NT2/D1 (cell line): ENCODE data around the gene CEBPB.
"Not testable (repeated sequence)": the region's sequence is repeated elsewhere in the genome, so short reads cannot be mapped to it uniquely, and the experiment has no call there.

ENCODE experiments used
- DNase-seq: peaks from one replicate; pipeline ENCODE4 v3.0.0-alpha.2; 2011; ENCODE audit warnings: low read depth, low spot score
- H3K27me3 ChIP-seq: 2 replicates; pipeline ENCODE4 v1.6.0; 2011; ENCODE audit warnings: mild to moderate bottlenecking; ENCODE audit not compliant: insufficient read length, insufficient read depth
- H3K36me3 ChIP-seq: 2 replicates; pipeline ENCODE4 v1.6.1; 2011; ENCODE audit warnings: mild to moderate bottlenecking, low read length, mixed read lengths; ENCODE audit not compliant: insufficient read depth, insufficient read length
- H3K4me1 ChIP-seq: 2 replicates; pipeline ENCODE4 v1.5.1; 2011; ENCODE audit not compliant: insufficient read depth, insufficient read length
- H3K4me3 ChIP-seq: 2 replicates; pipeline ENCODE4 v1.5.1; 2011; ENCODE audit warnings: low read depth; ENCODE audit not compliant: insufficient read length
- H3K9ac ChIP-seq: 2 replicates; pipeline ENCODE4 v1.6.0; 2011; ENCODE audit warnings: low read depth; ENCODE audit not compliant: insufficient read length
- H3K9me3 ChIP-seq: 2 replicates; pipeline ENCODE4 v1.5.1; 2011; ENCODE audit warnings: mild to moderate bottlenecking, low read length; ENCODE audit not compliant: insufficient read depth
- SUZ12 ChIP-seq: IDR thresholded peaks from 2 replicates; pipeline ENCODE4 v1.6.1; 2011; ENCODE audit not compliant: insufficient read length, insufficient read depth; ENCODE audit errors: extremely low read depth
- YY1 ChIP-seq: IDR thresholded peaks from 2 replicates; pipeline ENCODE4 v1.6.1; 2011; ENCODE audit not compliant: insufficient read length, insufficient read depth
- ZNF274 ChIP-seq: IDR thresholded peaks from 2 replicates; pipeline ENCODE4 v1.6.1; 2011; ENCODE audit warnings: mild to moderate bottlenecking, low read depth, low read length

The CEBPB gene

DNA sequence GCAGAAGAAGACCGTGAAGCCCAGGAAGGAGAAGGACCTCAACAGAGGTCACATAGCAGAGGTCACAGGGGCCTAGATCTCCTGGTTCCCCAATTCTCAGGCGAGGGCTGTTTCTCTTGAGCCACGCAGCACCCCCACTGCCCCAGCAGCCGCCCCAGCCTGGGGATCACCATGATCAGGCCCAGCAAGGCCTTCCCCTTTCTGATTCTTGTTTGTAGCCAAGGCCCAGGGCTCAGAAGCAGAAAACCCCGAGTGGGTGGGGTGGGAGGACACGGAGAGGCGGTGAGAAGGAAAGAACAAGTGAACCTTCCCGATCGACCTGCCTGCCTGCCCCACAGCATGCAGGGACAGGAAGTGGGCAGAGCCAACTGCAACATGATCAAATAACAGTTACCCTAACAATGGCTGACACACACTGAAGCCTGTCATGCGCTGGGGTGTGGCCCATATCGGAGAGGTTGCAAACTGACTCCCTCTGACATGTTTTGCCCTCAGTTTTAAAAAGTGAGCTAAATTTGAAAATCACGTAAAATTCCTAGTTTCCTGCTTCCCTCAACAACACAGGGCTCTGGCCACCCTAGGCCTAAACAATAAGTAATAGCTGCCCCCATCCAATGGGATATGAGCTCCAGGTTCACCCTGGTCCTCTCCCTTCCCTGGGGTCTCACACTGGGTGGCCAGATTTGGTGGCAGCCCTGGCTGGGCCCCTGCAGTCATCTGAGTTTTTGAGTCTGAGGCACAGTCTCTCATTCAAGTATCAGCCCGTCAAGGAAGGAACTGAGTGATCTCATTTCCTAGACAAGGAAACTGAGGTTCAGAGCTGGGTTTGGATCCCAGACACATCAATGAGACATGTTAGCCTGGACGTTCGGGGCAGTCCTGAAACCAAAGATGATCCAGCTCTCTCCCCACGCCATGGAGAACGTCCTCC lies 43.6 kb upstream of the CEBPB start:
- Histone ChIP-seq H3K9me3 (no peaks in the 10 kb centered on the region), H3K4me1 (peaks cover 23% of the 10 kb centered on the region), H3K27me3 (no peaks in the 10 kb centered on the region), H3K36me3 (peaks cover 75% of the 10 kb centered on the region), H3K9ac (no peak overlapping the region), H3K4me3 (no peak overlapping the region)
- no peak for DNase-seq
- TF ChIP-seq YY1 (no peak), SUZ12 (no peak), ZNF274 (no peak)

DNA sequence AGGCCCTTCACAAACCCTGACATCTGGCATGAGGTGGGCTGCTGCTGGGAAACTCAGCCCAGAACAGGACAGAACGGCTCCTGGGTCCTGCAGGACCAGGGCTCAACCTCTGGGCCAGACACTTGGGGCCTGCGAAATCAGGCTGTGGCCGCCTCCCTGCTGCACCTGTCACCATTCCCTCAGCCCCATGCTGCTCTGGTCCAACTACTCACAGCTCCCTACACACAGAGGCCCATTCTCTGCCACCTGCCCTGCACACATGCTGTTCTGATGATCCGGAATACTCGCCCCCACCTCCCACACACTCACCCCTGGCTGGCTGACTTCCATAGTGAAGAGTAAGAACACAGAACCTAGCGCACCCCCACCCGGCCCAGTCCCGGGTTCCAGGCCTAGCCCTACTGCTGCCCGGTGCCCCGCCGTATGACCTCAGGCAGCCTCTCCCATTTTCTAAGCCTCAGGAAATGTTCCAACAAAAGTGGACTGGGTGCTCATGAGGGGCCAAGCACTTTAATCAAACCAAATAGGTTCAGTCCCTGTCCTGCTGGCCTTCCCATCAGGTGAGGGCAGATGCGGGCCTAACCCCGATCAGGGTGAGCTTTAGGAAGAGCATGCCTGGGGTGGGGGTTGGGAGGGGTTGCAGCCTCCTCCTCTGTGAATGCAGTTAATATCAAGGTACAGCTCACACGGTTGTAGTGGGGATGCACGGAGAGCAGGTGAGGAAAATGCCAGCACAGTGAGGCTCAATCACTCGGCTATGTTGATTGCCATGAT lies 41.0 kb upstream of the CEBPB start:
- H3K36me3 ChIP-seq = peaks cover 64% of the 10 kb centered on the region
- H3K9ac ChIP-seq = no peak overlapping the region
- H3K4me3 ChIP-seq = no peak overlapping the region

DNA sequence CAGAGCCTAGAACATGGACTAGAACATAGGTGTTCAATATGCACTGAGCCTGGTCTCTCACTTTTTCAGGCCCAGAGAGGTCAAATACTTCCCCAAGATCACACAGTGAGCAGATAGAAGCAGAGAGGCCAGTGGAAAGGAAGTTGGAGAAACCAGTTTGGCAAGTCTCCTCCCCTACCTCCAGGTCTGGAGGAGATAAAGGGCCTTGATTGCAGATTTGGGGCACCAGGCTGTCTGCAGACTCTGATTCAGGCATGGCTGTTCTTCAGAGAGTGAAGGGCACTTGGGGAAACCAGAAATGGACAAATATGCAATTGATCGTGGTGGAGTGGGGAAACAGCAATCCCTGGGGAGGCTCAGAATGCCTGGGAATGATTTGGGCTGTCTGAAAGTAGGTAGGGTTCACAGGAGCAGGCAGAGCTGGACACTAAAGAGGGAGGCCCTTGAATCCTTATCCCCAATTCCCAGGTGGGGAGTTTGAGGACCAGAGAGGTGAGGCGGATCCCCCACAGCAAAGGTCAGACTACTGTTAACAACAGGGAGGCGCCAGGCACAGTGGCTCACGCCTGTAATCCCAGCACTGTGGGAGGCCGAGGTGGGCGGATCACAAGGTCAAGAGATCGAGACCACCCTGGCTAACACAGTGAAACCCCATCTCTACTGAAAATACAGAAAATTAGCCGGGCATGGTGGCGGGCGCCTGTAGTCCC lies 39.4 kb upstream of the CEBPB start:
- DNase-seq = no peak
- H3K9ac ChIP-seq = no peak overlapping the region
- H3K27me3 ChIP-seq = no peaks in the 10 kb centered on the region
- H3K9me3 ChIP-seq = no peaks in the 10 kb centered on the region
- H3K4me1 ChIP-seq = peaks cover 26% of the 10 kb centered on the region
- H3K4me3 ChIP-seq = no peak overlapping the region
- peaks cover 58% of the 10 kb centered on the region for H3K36me3 ChIP-seq
- TF ChIP-seq YY1 (no peak), SUZ12 (no peak)

More for the DNA sequence above, 41.0 kb upstream of the CEBPB start:
- H3K9me3 ChIP-seq = no peaks in the 10 kb centered on the region
- no peak for DNase-seq
- H3K27me3 ChIP-seq = no peaks in the 10 kb centered on the region
- TF ChIP-seq ZNF274 (no peak), SUZ12 (no peak), YY1 (no peak)
- H3K4me1 ChIP-seq = peaks cover 27% of the 10 kb centered on the region

DNA sequence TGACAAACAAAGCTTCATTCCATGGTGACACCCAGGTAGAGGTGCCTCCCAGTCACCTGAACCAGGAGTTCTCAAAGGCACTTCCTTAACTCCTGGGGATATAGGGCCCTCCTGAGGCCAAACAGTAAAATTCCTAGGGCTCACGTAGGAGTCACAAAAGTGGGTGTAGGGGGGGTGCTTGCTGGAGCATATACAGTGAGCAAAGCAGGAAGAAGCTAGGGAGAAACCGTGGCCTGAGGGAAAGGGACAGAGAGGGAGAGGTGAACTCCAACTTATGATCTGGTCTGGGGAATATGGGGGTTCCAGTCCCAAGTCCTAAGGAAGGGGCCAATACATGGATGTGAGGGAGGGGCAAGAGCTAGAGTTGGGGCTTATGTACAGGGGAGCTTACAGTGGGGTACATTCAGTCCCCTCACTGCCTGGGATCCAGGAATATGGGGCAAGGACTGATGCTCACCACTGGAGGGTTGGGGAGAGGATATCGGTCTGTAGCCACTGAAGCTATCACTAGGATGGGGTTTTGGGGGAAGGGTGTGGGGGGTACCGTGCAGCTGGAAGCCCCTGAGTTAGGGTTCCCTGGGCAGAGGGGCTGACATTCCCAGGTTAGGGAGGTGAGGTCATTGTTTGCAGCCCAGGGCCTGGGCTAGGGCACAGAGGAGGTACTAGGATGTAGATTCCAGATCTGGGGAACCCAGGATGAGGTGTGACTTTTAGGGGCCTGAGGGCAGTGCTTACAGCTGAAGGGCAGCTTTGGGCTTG lies 38.1 kb upstream of the CEBPB start:
- no peaks in the 10 kb centered on the region for H3K27me3 ChIP-seq
- H3K9me3 ChIP-seq = no peaks in the 10 kb centered on the region
- H3K4me3 ChIP-seq = peak overlapping the region; percentile 95
- peak overlapping the region; percentile 97 for H3K9ac ChIP-seq
- peaks cover 20% of the 10 kb centered on the region for H3K4me1 ChIP-seq
- no peak for DNase-seq
- peaks cover 46% of the 10 kb centered on the region for H3K36me3 ChIP-seq
- TF ChIP-seq YY1 (no peak), SUZ12 (no peak), ZNF274 (no peak)

- H3K9ac ChIP-seq = peak overlapping the region; percentile 97
- H3K27me3 ChIP-seq = no peaks in the 10 kb centered on the region
- peaks cover 20% of the 10 kb centered on the region for H3K4me1 ChIP-seq
- TF ChIP-seq YY1 = no peak
- TF ChIP-seq ZNF274 = no peak
- no peak for TF ChIP-seq SUZ12
- H3K9me3 ChIP-seq = no peaks in the 10 kb centered on the region
- DNase-seq = no peak
- H3K4me3 ChIP-seq = peak overlapping the region; percentile 95
- H3K36me3 ChIP-seq = peaks cover 41% of the 10 kb centered on the region
Measured at GRCh38 chr20:50153153-50153499, 37.5 kb upstream of the CEBPB start.

DNA sequence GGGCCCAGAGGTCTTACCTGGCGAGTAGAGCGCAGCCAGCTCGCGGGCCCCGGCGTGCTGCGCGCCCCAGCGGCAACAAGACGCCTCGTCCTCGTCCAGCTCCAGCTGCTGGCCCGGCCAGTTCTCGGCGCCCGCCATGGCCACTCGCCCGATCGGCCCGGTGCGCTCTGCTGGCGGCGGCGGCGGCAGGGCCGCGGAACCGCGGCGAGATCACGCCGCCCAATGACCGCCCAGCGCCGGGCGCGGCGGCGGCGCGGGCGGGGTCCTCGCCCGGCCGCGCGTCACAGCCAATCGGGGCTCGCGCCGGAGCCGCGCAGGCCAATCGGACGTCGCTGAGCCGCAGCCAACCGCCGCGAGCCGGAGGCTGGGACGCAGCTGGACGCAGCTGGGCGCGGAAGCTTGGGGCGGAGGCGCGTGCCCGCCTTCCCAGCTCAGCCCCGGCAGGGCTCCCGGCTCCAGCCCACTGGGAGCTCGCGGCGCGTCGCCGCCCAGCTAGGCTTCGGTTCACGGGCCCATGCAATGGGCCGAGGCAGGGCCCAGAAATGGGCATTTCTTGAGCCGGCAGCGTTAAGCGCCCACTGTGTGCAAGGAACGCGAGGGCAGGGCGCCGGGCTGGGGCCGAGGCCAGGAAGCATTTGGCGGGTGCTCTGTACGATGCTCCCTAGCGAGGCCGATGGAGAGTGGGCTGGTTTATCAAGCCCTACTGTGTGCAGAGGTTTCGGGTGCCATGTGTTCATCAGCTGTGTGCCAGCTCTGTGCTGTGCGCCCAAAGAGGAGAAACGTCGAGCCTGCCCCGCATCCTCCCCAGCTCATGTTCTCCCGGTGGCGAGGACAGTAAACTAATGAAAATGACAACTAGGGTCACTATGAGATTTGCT lies 36.9 kb upstream of the CEBPB start, which contains the start of gene PEDS1:
Gene PEDS1 (minus strand): TSS at position 224 of the 878 bp plus-strand sequence. CDS start 86 bp downstream, at position 138.
- Histone ChIP-seq H3K4me3 (peak within 1 kb of the TSS; percentile 95), H3K36me3 (peaks cover 35% of the 10 kb centered on the region), H3K27me3 (no peaks in the 10 kb centered on the region), H3K9me3 (no peaks in the 10 kb centered on the region), H3K4me1 (peaks cover 20% of the 10 kb centered on the region), H3K9ac (peak within 1 kb of the TSS; percentile 97)
- no peak for TF ChIP-seq YY1
- no peak for TF ChIP-seq ZNF274
- TF ChIP-seq SUZ12 = no peak
- peak; percentile 81 for DNase-seq

- not testable (repeated sequence) for H3K27me3 ChIP-seq, H3K36me3 ChIP-seq, H3K9ac ChIP-seq, H3K4me3 ChIP-seq, H3K4me1 ChIP-seq, H3K9me3 ChIP-seq, DNase-seq
Measured at GRCh38 chr20:50161494-50161893, 29.1 kb upstream of the CEBPB start.
